Spleen (tissue), 7 donors: ENCODE measurements around the gene C11orf71.

Source experiments
- POLR2A ChIP-seq, 3 donors: fragments of 450-650 bp; IDR thresholded peaks; one replicate each; pipeline ENCODE4 v1.5.1; 2017; ENCODE audit warnings: antibody characterized with exemption in 3 of 3, mild to moderate bottlenecking in 1 of 3
- POLR2AphosphoS5 ChIP-seq, 3 donors: sonication (generic); formaldehyde crosslinking; IDR thresholded peaks; one replicate each; pipeline ENCODE4 v1.5.1; 2017; ENCODE audit warnings: antibody characterized with exemption in 3 of 3
- TF ChIP-seq, protein P1 (sequence below), 11 experiments: fragments of 200-600 bp in 7 of 11; fragments of 450-650 bp in 4 of 11; sonication (generic) in 4 of 11; IDR thresholded peaks in 8 of 11; conservative IDR thresholded peaks in 3 of 11; 1 replicate in 7 of 11; 2 replicates in 4 of 11; pipeline versions ENCODE4 v1.4.0 to v1.8.0; 2016 to 2021; ENCODE audit warnings: antibody characterized with exemption in 11 of 11, inconsistent platforms in 4 of 11, mild to moderate bottlenecking in 1 of 11
- donor health status: DM: no; HTN: no; CAD: no; lungs with moderate emphysema.
- donor health status: DM: no; HTN: no; CAD: no.
- donor health status: DM: no; HTN: no; CAD: no.

DNA sequence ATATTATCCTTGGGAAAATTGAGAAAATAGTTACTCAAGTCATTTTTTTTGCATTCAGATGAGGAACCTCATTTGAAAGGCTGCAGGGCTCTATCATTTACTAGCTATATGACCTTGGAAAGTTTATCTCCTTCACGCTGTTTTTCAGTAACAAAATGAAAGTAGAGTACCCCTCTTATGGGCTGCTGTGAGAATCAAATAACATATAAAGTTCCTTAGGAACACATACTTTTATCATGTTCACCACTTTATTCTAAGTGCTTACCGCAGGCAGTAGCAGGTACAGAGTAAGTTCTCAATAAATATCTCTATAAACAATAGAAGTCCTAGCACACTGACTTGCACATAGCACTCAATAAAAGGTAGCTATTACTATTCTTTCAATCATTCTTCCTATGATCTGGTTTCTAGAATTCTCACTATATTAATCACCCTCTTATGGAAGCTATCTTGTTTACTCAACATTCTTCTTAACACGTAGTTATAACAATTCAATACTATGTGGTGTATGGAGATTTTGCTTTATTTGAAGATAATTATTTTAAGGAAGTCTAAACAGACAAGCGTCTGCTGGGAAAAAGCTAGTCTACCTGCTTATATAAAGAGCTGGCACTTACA lies 1.9 kb downstream of the C11orf71 start:
- TF ChIP-seq, protein P1, sequence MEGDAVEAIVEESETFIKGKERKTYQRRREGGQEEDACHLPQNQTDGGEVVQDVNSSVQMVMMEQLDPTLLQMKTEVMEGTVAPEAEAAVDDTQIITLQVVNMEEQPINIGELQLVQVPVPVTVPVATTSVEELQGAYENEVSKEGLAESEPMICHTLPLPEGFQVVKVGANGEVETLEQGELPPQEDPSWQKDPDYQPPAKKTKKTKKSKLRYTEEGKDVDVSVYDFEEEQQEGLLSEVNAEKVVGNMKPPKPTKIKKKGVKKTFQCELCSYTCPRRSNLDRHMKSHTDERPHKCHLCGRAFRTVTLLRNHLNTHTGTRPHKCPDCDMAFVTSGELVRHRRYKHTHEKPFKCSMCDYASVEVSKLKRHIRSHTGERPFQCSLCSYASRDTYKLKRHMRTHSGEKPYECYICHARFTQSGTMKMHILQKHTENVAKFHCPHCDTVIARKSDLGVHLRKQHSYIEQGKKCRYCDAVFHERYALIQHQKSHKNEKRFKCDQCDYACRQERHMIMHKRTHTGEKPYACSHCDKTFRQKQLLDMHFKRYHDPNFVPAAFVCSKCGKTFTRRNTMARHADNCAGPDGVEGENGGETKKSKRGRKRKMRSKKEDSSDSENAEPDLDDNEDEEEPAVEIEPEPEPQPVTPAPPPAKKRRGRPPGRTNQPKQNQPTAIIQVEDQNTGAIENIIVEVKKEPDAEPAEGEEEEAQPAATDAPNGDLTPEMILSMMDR (IDR thresholded peaks at IDR 0.05 in 8 of 11, conservative IDR thresholded peaks at IDR 0.05 in 3 of 11), result no peak
- TF ChIP-seq POLR2A (IDR thresholded peaks at IDR 0.05) (no peak), POLR2AphosphoS5 (IDR thresholded peaks at IDR 0.05) (no peak)
